ENCODE measurements around the gene HACD2. TPM values are rescaled to one million over a fixed set of nuclear protein-coding genes. Genes with fewer than 3 reads are reported as not detected.
"Not testable (repeated sequence)": the region's sequence is repeated elsewhere in the genome, so short reads cannot be mapped to it uniquely, and the experiment has no call there.

HACD2 gene
- total RNA-seq, 1 donor from 2014 or later: 27.9 TPM

DNA sequence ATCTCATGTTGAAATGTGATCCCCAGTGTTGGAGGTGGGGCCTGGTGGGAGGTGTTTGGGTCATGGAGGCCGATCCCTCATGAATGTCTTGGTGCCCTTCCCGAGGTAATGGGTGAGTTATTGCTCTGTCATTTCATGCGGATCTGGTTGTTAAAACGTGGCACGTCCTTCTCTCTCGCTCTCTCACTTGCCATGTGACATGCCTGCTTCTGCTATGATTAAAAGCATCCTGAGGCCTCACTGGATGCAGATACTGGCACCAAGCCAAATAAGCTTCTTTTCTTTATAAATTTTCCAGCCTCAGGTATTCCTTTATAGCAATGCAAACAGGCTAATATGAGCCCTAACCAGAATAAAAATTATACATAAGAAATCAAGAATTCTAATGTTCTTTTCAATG, 31.7 kb upstream of the HACD2 start:
- intact Hi-C loops (cut with DNase I): no loop called here
- no peak for ATAC-seq
- DNase-seq (ENCODE audit: low spot score): no peak

DNA sequence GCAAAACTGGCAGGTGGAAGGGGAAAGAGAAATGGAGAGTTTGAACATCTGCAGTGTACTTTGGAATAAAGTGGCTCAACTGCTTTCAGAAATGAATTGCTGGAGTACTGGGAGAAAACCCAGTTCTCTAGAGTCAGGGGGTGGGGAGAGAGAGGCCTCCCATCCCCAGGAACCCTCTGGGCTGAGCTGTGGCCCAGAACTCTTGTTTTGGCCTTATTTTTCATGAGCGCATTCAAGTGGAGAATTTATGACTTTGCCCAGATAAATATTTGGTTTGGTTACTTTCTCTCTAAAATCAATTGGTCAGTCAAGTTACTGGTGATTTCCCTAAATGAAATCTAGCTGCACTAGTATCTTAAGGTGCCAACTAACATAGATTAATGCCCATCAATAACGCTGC, 28.7 kb upstream of the HACD2 start:
- intact Hi-C loops (cut with DNase I): no loop called here
- DNase-seq (ENCODE audit: low spot score): no peak
- ATAC-seq: no peak

DNA sequence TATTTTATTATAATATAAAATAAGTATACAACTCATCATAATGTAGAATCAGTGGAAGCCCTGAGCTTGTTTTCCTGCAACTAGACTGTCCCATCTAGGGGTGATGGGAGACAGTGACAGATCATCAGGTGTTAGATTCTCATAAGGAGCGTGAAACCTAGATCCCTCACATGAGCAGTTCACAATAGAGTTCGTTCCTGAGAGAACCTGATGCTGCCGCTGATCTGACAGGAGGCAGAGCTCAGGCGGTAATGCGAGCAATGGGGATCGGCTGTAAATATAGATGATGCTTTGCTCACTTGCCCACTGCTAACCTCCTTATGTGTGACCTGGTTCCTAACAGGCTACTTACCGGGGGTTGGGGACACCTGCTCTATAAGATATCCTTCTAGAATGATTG, 26.8 kb upstream of the HACD2 start:
- ATAC-seq; intact Hi-C loops (cut with DNase I); DNase-seq (ENCODE audit: low spot score): not testable (repeated sequence)

DNA sequence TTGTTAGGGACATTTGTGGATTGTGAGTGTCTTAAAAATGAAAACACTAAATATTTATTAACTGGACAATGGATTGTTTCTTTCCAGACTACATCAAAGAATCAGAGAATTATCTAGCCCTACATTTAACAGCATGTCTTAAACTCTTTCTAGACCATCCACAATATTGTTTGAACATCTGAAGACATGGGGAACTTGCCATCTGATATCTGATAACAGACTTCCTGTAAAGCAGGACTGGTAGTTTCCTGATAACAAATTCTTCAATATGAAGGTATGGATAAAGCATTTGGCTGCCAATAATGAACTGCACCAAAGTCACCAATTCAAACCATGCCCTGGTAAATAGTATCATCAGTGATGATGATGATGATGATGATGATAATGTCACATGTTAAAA, 26.2 kb upstream of the HACD2 start:
- DNase-seq (ENCODE audit: low spot score) (no peak), ATAC-seq (no peak)
- intact Hi-C loops (cut with DNase I): no loop called here

DNA sequence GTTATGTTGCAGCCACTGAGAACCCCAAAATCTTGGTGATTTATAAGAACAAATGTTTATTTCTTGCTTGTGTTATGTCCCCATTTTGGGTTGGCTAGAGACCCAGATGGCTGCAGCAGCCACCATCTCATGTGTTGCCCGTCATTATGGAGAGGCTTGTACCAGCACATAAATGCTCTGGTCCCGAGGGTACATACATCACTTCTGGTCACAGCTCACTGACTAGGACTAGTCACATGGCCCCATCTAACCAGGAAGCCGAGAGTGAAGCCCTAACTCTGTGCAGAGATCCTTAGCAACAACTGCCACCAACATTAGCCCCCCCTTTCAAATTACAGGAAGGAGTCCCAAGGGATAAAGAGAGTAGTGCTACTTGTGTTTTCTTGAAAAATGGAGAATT, 25.5 kb upstream of the HACD2 start:
- ATAC-seq: no peak

DNA sequence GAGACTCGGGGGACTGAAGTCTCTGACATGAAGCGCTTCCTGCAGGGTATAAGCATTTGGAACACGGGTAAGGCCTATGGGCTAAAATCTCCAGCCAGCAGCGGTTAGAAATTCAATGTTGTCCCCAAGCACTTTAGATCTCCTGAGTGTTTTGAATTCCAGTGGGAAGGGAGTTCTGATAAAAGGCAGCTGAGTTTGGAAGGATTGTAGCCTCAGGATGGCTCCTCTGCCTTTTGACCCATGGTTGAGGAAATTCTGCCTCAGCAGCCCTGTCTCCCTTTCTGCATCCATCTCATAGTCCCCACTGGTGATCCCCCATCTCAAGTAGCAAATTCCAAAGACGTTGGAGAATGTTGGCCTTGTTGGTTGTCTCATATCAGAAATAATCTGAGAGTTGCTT, 24.2 kb upstream of the HACD2 start:
- intact Hi-C loops (cut with DNase I): no loop called here
- ATAC-seq (no peak), DNase-seq (ENCODE audit: low spot score) (no peak)

More for the DNA sequence above, 25.5 kb upstream of the HACD2 start:
- no peak for DNase-seq (ENCODE audit: low spot score)
- intact Hi-C loops (cut with DNase I): no loop called here

DNA sequence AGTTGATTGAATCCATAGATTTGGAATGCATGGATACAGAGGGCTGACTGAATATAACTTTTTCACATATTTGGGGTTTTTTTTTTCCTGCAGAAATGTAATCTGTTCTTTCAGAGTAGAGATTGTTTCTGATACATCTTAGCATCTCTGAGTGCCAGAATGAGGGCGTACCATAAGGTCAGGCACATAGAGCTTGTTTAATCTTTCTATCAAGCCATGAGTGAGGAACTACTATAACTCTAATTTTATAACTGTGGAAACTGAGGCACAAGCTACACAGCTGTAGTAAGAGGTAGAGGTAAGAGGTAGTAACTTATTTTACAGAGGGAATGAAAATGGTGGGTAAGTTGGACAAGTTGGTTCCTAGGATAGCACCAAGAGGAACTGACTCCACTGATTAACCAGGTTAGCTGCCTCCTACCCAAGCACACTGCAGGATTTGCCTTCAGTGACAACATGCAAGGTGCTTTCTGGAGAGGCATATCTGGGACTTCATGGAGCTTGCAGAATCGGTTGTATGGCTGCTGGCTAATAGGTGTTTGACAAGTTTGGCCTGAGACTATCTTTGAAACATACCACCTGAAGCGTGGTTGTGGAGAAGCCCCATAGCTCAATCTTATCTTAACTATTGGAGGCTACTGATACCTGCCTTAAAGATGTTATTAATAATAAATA, 23.5 kb upstream of the HACD2 start:
- intact Hi-C loops (cut with DNase I): no loop called here
- no peak for DNase-seq (ENCODE audit: low spot score)
- no peak for ATAC-seq

DNA sequence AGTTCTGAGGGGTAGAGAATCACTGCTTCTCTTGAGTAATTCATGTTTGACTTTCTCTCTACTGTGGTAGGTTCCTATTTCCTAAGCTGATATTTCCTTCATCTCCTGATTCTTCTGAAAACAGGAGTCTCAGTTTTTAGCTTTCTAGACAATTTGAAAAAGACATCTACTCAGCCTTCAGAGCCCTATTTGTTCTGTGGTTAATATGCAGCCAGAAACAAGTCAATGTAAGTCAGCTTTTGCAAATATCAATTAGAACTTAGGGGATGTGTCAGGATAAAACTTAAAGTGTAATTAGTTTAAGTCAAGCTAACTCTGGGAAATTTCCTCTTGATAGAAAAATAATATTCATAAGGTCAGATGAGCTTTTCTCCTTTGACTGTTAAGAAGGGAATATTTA, 21.7 kb upstream of the HACD2 start:
- intact Hi-C loops (cut with DNase I): no loop called here
- ATAC-seq: no peak
- no peak for DNase-seq (ENCODE audit: low spot score)

DNA sequence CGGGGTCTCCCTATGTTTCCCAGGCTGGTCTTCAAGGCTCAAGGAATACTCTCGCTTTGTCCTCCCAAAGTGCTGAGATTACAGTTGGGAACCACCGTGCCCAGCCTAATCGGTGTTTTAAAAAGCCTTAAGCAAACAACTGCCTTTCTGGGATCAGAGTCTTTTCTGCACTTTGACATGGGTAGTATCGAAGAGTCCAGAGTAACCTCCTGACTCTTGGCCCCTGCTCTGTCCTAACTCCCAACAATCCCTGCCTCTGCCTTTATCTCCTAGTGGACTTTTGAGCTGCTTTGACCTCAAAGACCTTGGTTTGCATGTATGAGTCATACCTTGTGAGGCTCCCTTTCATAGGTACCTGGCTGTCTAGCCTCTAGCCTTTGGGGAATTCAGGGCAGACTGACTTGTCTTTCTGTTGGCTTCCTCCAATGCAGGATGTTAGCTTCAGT, 21.0 kb upstream of the HACD2 start:
- DNase-seq (ENCODE audit: low spot score) (no peak), ATAC-seq (no peak)
- intact Hi-C loops (cut with DNase I): no loop called here

DNA sequence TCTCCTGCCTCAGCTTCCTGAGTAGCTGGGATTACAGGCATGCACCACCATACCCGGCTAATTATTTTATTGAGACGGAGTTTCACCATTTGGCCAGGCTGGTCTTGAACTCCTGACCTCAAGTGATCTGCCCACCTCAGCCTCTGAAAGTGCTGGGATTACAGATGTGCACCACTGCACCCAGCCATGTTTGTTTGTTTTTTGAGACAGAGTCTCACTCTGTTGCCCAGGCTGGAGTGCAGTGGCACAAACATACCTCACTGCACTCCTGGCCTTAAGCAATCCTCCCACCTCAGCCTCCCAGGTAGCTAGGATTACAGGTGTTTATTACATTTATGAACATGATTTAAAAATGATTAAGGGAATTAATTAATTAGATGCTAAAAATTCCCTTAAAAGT, 18.3 kb upstream of the HACD2 start:
- intact Hi-C loops (cut with DNase I); DNase-seq (ENCODE audit: low spot score); ATAC-seq: not testable (repeated sequence)

DNA sequence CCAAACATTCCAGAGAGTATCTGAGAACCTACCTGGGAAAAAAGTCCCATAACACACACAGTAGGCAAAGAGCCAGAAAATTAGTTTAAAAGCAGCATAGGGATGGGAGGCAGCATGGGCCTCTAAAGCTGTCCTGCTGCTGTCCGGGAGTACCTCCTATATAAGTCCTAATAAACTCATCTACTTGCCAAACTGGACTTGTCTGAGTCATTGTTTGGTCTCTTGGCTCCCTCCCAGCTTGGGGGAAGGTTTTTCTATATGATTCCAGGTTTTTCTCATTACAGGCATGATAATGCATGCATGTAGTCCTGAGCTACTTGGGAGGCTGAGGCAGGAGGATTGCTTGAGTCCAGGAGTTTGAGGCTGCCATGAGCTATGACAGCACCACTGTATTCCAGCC, 17.5 kb upstream of the HACD2 start:
- intact Hi-C loops (cut with DNase I): no loop called here
- no peak for ATAC-seq
- no peak for DNase-seq (ENCODE audit: low spot score)

DNA sequence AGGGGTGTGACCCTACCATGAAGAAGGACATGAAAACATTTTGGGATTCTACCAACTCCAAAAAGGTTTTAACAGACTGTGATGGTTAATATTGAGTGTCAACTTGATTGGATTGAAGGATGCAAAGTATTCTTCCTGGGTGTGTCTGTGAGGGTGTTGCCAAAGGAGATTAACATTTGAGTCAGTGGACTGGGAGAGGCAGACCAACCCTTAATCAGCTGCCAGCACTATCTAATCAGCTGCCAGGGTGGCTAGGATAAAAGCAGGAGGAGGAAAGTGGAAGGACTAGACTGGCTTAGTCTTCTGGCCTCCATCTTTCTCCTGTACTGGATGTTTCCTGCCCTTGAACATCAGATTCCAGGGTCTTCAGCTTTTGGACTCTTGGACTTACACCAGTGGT, 16.0 kb upstream of the HACD2 start:
- intact Hi-C loops (cut with DNase I); ATAC-seq; DNase-seq (ENCODE audit: low spot score): not testable (repeated sequence)

DNA sequence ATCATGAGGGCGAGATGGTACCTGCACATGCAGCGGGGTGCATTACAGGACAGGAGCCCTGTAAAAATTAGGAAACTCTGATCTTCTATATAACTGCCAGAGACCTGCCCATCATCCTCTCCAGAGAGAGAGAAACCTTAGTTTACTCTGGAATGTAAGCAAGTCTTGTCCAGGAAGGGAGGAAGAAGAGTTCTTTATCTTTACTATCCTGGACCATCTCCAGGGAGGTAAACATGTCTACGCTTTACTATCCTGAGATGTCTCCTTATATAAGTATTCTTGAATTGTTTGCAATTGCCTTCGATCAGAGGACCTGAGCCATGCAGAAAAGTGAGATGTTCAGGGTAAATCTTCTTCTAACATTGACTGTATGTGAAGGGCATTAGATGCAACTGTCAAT, 12.7 kb upstream of the HACD2 start:
- ATAC-seq: no peak
- DNase-seq (ENCODE audit: low spot score): no peak
- intact Hi-C loops (cut with DNase I): no loop called here

DNA sequence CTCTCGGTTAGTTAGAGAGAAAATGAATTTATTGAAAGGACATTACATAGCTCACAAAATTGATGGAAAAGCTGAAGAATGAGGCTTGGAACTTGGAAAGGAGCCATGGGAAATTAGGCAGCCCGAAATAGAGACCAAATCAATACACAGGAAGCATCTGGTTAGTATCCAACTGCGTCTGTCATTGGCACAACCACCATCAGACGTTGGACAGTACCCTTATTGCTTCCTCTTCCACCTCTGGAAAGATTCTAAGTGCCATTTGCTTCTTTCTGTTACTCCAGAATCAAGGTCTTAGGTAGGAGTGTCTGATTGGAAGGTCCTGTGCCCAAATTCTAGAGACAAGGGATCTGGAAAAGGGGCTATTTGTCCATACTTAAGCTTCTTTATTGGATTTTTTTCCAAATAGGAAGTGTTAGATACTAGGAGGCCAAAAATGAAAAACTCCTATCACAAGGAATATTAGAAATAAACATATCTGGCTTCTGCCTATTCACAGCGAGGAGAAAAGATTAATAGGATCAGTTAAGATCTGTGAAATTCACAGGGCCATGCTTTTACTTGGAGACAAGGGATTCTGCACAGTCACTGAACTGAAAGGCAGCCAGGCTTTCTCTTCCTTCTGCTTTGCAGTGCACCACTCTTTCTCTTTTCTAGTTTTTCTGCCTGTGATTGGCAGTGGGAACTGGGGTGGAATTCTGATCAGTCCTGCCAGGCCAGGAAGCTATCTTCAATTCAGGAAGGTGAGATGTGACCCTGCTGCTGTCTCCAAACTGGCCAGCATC, 10.7 kb upstream of the HACD2 start:
- ATAC-seq (no peak), DNase-seq (ENCODE audit: low spot score) (no peak)
- intact Hi-C loops (cut with DNase I): no loop called here

DNA sequence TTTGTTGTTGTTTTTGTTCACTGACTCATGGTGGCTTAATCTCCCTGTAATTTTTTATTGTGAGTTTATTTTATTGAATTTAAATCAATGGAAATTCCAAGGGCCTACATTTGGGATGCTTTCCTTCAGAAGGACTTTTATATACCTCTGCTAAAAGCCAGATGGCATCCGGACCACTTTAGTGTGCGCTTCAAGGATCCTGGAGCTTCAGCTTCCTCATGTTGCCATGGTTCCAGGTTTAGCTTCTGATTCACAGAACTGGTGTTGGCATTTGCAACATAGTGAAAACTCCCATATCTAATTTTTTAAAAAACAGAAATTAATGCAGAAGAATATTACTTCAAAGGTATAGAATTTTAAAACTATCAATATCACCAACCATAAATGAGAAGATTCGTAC, 8.5 kb upstream of the HACD2 start:
- intact Hi-C loops (cut with DNase I): no loop called here
- ATAC-seq (no peak), DNase-seq (ENCODE audit: low spot score) (no peak)

DNA sequence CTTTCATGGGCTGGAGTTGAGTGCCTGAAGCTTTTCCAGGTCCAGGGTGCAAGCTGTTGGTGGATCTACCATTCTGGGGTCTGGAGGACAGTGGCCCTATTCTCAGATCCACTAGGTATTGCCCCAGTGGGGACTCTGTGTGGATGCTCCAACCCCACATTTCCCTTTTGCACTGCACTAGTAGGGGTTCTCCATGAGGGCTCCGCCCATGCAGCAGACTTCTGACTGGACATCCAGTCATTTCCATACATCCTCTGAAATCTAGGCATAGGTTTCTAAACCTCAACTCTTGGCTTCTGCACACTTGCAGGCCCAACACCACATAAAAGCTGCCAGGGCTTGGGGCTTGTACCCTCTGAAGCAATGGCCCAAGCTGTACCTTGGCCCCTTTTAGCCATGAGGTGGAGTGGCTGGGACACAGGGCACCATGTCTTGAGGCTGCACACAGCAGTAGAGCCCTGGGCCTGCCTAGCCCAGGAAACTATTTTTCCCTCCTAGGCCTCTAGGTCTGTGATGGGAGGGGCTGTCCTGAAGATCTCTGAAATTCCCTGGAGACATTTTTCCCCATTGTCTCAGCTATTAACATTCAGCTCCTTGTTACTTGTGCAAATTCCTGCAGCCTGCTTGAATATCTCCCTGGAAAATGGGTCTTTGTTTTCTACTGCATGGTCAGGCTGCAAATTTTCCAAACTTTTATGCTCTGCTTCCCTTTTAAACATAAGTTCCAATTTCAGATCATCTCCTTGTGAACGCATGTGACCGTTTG, 6.0 kb upstream of the HACD2 start:
- DNase-seq (ENCODE audit: low spot score): no peak
- intact Hi-C loops (cut with DNase I): no loop called here
- no peak for ATAC-seq

DNA sequence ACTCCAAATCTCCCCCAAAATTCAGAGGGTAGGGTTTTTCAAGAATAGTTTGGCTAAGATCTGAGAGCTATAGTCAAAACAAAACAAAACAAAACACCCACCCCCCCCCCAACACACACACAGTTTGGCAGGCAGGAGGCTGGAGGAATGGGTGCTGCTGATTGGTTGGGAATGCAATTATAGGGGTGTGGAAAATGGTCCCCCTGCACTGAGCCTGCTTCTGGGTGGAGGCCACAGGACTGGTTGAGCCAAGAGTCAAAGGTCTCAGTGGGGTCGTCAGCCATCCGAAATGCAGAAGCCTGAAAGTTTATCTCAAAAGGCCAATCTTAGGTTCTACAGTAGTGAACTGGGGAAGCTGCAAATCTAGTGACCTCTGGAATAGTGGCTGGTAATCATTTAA, 2.5 kb upstream of the HACD2 start:
- intact Hi-C loops (cut with DNase I): no loop called here
- ATAC-seq (no peak), DNase-seq (ENCODE audit: low spot score) (no peak)

DNA sequence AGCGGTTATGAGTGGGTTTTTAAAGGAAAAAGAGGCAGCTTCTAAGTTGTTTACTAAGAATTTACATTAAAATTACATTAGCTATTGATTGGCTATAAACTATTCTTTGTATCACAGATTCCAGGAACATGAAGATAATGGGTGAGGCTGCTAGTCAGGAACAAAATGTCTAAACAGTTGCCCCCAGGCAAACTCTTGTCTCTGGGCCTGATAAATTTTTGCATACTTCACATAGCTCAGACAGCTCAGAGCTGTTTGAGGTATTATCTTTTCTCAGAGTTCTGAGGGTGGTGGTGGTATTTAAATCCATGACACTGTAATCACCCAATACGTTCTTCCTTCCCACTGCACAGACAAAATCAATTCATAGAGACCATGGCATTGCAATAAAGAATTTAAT, 2.1 kb upstream of the HACD2 start:
- no peak for DNase-seq (ENCODE audit: low spot score)
- intact Hi-C loops (cut with DNase I): no loop called here
- ATAC-seq: no peak

DNA sequence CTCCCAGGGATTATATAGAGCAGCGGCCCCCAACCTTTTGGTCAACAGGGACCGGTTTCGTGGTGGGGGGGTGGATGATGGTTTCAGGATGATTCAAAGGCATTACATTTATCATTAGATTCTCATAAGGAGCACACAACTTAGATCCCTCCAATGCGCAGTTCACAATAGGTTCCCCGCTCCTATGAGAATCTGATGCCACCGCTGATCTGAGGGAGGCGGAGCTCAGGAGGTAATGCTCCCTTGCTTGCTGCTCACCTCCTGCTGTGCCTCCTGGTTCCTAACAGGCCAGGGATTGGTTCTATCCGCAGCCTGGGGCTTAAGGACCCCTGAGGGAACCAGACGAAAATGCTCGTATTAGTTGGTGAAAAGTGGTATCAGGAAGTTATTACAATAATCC, 1.3 kb upstream of the HACD2 start:
- DNase-seq (ENCODE audit: low spot score): no peak
- intact Hi-C loops (cut with DNase I): no loop called here
- ATAC-seq: no peak
